ENCODE data around the gene DHCR7.

Gene DHCR7

DNA sequence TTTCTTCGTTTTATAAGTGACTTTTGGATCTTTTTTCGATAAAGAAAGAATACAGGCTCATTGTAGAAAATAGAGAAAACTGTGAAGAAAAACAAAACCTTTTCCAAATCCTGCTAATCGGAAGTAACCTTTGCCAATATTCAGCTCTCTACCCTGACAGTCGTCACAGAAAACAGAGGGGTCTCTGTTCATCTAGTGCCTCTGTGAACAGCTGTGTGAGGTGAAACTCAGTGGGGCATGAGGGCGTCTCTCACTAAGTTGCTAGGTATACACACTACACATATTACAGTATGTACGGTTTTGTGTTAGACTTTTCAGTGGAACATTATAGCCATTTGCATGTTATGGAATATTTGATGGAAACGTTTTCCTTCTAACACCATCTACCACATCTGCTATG lies 39.4 kb downstream of the DHCR7 start:
- no peak overlapping the region for H3K4me3 Mint-ChIP-seq

DNA sequence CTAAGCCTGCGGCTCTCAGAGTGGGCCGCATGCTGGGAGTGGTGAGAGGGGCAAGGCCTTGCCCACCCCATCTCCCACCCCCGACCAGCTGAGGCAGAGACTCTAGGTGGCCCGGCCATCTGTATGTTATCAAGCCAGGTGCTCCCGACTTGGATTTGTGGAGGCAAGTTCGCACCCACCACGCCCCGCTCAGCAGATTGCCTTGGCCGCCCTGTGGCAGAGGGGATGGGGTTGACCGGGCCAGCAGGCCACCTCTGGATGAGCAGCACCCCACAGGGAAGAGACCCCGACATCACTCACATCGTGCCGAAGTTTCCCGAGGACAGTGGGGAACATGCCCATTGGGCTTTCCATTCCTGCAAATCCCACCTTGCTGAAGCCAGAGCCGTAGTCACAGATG lies 40.8 kb downstream of the DHCR7 start:
- peaks cover 8 to 23% of the 10 kb centered on the region in 2 donors for H3K4me1 Mint-ChIP-seq
- H3K27me3 Mint-ChIP-seq, result peaks cover 10 to 20% of the 10 kb centered on the region in 2 donors
- ATAC-seq (replicated peaks), result no peak
- H3K9me3 Mint-ChIP-seq, result peaks cover 11 to 12% of the 10 kb centered on the region in 2 donors
- H3K36me3 Mint-ChIP-seq, result peaks cover 0 to 2% of the 10 kb centered on the region in 2 donors
- H3K27ac Mint-ChIP-seq, result no peak overlapping the region
- DNase-seq, result no peak
- H3K4me3 Mint-ChIP-seq, result no peak overlapping the region

More for the DNA sequence above, 39.4 kb downstream of the DHCR7 start:
- DNase-seq, result no peak
- H3K9me3 Mint-ChIP-seq, result peaks cover 9% of the 10 kb centered on the region in 2 donors
- no peak overlapping the region for H3K27ac Mint-ChIP-seq
- peaks cover 5 to 16% of the 10 kb centered on the region in 2 donors for H3K27me3 Mint-ChIP-seq
- H3K4me1 Mint-ChIP-seq, result peaks cover 7 to 23% of the 10 kb centered on the region in 2 donors
- no peak for ATAC-seq (replicated peaks)
- H3K36me3 Mint-ChIP-seq, result peaks cover 0 to 2% of the 10 kb centered on the region in 2 donors

DNA sequence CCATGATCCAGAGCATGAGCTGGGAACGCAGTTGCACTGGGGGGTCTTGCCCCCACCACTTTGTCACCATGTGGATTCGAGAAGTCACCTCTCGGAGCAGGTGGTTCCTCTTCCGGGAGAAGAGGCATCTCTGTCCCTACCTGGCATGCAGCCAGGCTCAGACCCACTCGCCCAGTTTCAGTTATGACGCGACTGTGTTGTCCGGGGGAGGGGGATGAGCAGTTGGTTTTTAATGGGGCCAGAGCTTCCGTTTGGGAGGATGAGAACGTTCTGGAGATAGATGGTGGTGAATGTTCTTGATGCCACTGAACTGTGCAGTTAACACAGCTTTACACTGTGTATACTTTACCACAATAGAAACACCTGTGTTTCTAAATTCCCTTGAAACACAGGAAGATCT lies 41.5 kb downstream of the DHCR7 start:
- DNase-seq, result no peak
- Mint-ChIP-seq H3K27ac (no peak overlapping the region), H3K9me3 (peaks cover 11 to 14% of the 10 kb centered on the region in 2 donors), H3K4me1 (peaks cover 8 to 23% of the 10 kb centered on the region in 2 donors), H3K27me3 (peaks cover 16 to 26% of the 10 kb centered on the region in 2 donors), H3K4me3 (no peak overlapping the region), H3K36me3 (peaks cover 0 to 2% of the 10 kb centered on the region in 2 donors)
- ATAC-seq (replicated peaks), result no peak

DNA sequence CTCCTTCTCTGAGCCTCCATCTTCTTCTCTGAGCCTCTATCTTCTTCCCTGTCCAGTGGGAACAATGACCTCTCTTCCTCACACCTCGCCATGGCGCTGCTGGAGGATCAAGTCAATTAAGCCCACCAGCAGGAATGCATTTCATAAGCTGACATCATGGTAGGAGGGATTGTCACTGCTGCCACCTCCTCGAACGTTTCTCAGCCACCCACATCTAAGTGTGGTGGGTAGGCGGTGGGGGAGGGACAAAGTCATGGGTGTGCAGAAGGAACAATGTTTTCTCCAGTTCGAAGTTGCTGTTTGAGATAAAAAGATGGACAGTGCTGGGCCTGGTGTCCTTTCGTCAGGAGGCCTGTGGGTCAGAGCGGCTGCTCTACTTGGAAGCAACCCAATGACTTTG lies 44.0 kb downstream of the DHCR7 start:
- Mint-ChIP-seq H3K4me3 (no peak overlapping the region), H3K36me3 (peaks cover 0 to 1% of the 10 kb centered on the region in 2 donors), H3K27ac (no peak overlapping the region), H3K4me1 (peaks cover 8 to 23% of the 10 kb centered on the region in 2 donors), H3K27me3 (peaks cover 18 to 25% of the 10 kb centered on the region in 2 donors), H3K9me3 (peaks cover 6 to 9% of the 10 kb centered on the region in 2 donors)
- no peak for DNase-seq
- ATAC-seq (replicated peaks), result no peak

DNA sequence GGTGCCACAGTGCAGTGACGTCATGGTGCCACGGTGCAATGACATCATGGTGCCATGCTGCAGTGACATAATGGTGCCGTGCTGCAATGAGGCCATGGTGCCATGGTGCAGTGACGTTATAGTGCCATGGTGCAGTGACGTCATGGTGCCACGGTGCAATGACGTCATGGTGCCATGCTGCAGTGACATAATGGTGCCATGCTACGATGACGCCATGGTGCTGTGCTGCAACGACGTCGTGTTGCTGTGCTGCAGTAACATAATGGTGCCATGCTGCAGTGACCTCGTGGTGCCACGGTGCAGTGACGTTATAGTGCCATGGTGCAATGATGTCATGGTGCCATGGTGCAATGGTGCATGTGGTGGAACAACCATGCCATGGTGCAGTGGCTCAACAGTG lies 45.3 kb downstream of the DHCR7 start:
- Mint-ChIP-seq H3K9me3 (peaks cover 6 to 9% of the 10 kb centered on the region in 2 donors), H3K4me1 (peaks cover 11 to 23% of the 10 kb centered on the region in 2 donors), H3K36me3 (peaks cover 0 to 1% of the 10 kb centered on the region in 2 donors), H3K27me3 (peaks cover 15 to 25% of the 10 kb centered on the region in 2 donors), H3K4me3 (no peak overlapping the region), H3K27ac (no peak overlapping the region)
- ATAC-seq (replicated peaks) (no peak), DNase-seq (no peak)

DNA sequence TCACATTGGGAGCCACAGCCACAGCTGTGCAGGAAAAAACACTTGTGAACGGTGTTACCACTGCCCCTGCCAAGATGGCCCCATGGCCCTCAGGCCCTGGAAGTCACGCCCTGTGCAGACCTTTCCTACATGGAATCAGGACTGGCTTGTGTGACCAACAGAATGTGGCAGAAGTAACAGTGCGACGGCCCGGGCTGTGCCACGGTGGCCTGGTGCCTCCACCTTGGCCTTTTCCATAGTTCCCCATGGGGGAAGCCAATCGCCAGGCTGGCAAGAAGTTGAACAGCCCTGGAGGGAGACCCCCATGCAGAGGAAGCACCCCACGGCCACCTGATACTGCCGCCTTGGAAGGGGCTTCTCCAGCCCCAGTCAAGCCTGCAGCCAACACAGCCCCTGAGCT lies 48.0 kb downstream of the DHCR7 start:
- H3K27ac Mint-ChIP-seq, result no peak overlapping the region
- peaks cover 6 to 9% of the 10 kb centered on the region in 2 donors for H3K9me3 Mint-ChIP-seq
- H3K4me1 Mint-ChIP-seq, result peaks cover 4 to 7% of the 10 kb centered on the region in 2 donors
- DNase-seq (no peak), ATAC-seq (replicated peaks) (no peak)
- H3K27me3 Mint-ChIP-seq, result peaks cover 15 to 25% of the 10 kb centered on the region in 2 donors
- H3K4me3 Mint-ChIP-seq, result no peak overlapping the region
- peaks cover 0 to 1% of the 10 kb centered on the region in 2 donors for H3K36me3 Mint-ChIP-seq

DNA sequence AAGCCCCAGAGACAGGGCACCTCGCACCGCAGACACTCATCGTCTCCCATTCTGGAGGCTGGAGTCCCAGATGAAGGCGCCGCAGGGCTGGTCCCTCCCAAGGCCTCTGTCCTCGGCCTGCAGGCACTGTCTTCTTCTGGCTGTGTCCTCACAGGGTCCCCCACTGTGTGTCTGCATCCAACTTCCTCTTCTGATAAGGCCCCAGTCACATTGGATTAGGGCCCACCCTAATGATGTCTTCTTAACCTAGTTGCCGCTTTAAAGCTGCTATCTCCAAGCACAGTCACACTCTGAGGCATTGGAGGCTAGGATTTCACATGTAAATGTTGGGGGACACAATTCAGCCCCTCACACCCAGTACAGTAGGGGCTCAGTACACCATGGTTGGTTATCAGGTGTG lies 48.9 kb downstream of the DHCR7 start:
- peaks cover 15 to 24% of the 10 kb centered on the region in 2 donors for H3K27me3 Mint-ChIP-seq
- ATAC-seq (replicated peaks) (no peak), DNase-seq (no peak)
- peaks cover 0 to 4% of the 10 kb centered on the region in 2 donors for H3K4me1 Mint-ChIP-seq
- H3K36me3 Mint-ChIP-seq, result peaks cover 0 to 1% of the 10 kb centered on the region in 2 donors
- H3K4me3 Mint-ChIP-seq, result no peak overlapping the region
- no peak overlapping the region for H3K27ac Mint-ChIP-seq
- H3K9me3 Mint-ChIP-seq, result peaks cover 6 to 9% of the 10 kb centered on the region in 2 donors

DNA sequence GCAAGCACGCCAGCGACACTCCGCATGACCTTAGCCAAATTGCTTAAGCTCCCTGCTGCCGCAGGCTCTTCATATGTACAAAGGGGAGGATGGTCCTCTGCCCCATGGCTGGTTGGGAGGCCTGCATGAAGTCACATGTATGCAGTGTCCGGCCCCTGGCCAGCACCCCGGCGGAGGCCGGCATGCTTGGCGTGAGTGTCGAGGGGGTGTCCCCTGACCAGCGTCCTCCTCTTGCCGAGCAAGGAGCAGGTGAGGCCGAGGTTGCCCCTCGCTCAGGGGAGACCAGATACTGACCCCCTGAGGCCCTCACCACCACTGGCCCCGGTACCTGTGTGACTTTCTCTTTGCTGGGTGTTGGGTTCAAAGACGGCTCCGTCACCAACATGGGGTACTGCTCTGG lies 50.2 kb downstream of the DHCR7 start:
- Mint-ChIP-seq H3K4me3 (no peak overlapping the region), H3K27me3 (peaks cover 8 to 18% of the 10 kb centered on the region in 2 donors), H3K36me3 (peaks cover 0 to 1% of the 10 kb centered on the region in 2 donors), H3K9me3 (peaks cover 3 to 8% of the 10 kb centered on the region in 2 donors), H3K4me1 (peaks cover 0 to 3% of the 10 kb centered on the region in 2 donors), H3K27ac (no peak overlapping the region)
- DNase-seq, result no peak
- ATAC-seq (replicated peaks), result no peak

DNA sequence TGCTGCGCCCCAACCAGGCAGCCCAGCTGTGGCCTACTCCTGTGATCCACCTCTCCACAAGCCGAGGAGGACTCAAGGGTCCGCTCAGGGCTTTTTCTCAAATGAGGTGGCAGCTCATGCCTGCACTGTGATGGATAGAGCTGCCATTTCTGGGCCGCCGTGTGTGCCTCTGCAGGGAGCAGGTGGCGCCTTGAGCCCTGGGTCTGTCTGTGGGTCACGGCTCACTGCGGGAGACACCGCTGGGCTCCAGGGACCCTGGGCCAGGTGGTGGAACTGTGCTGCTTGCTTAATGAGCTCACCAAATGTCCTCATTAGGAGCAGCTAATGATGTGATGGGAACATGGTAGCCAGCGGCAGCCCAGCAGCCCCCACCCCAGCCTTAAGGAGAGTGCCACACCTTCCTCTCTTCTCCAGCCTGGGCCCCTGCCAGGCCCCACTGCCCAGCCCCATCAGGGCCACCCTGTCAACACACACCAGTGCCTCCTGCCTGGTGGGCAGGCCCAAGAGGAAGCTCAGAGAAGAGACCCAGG lies 50.8 kb downstream of the DHCR7 start:
- peaks cover 0 to 1% of the 10 kb centered on the region in 2 donors for H3K36me3 Mint-ChIP-seq
- H3K27me3 Mint-ChIP-seq, result peaks cover 6 to 15% of the 10 kb centered on the region in 2 donors
- no peak for DNase-seq
- no peak for ATAC-seq (replicated peaks)
- peaks cover 0 to 3% of the 10 kb centered on the region in 2 donors for H3K4me1 Mint-ChIP-seq
- peaks cover 3 to 7% of the 10 kb centered on the region in 2 donors for H3K9me3 Mint-ChIP-seq
- no peak overlapping the region for H3K4me3 Mint-ChIP-seq
- no peak overlapping the region for H3K27ac Mint-ChIP-seq

DNA sequence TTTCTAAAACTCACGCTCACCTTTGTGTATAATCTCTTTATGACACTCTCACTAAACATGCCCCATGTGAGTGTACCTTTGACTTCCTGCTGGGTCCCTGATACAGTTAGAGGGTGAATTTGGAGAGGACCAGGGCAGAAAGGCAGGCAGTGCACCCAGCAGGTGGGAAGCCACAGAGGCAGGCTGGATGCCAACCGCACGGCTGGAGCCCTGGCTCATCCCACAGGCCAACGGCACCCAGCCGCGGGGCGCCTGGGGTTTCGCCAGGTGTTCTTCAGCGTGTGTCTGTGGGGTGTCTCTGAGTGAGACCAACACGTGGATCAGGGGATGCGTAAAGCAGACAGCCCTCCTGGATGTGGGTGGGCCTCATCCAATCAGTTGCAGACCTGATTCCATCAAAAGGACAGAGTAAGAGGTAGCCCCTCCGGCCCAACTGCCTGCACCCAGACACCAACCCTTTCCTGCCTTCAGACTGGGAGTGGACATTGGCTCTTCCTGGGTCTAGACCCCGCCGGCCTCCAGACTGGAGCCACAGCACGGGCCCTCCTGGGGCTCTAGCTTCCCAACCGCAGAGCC lies 51.6 kb downstream of the DHCR7 start:
- no peak overlapping the region for H3K4me3 Mint-ChIP-seq
- peaks cover 3 to 4% of the 10 kb centered on the region in 2 donors for H3K9me3 Mint-ChIP-seq
- ATAC-seq (replicated peaks), result no peak
- no peak for DNase-seq
- H3K27ac Mint-ChIP-seq, result no peak overlapping the region
- peaks cover 3 to 6% of the 10 kb centered on the region in 2 donors for H3K4me1 Mint-ChIP-seq
- peaks cover 0 to 13% of the 10 kb centered on the region in 2 donors for H3K27me3 Mint-ChIP-seq
- peaks cover 0 to 1% of the 10 kb centered on the region in 2 donors for H3K36me3 Mint-ChIP-seq

DNA sequence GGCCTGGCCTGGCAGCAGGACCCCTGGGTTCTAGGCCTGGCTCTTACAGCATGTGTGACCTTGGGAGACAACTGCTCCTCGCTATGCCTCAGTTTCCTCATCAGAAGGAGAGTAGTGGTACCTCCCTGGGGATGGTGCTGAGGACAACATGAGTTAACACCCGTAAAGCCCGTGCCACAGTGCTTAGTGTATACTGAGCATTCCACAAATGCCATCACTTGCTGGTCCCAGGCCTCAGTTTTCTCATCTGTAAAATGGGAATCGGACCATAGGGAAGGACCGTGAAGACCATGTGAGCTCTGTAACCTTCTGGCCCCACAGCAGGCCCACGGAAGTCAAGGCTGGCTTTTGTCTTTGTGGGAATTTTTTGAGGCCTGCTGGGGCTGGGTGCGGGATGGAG lies 52.4 kb downstream of the DHCR7 start:
- no peak for DNase-seq
- H3K9me3 Mint-ChIP-seq, result peaks cover 3 to 4% of the 10 kb centered on the region in 2 donors
- H3K36me3 Mint-ChIP-seq, result peaks cover 0 to 1% of the 10 kb centered on the region in 2 donors
- ATAC-seq (replicated peaks), result no peak
- H3K27ac Mint-ChIP-seq, result no peak overlapping the region
- peaks cover 5 to 13% of the 10 kb centered on the region in 2 donors for H3K4me1 Mint-ChIP-seq
- H3K4me3 Mint-ChIP-seq, result no peak overlapping the region
- H3K27me3 Mint-ChIP-seq, result peaks cover 0 to 11% of the 10 kb centered on the region in 2 donors

DNA sequence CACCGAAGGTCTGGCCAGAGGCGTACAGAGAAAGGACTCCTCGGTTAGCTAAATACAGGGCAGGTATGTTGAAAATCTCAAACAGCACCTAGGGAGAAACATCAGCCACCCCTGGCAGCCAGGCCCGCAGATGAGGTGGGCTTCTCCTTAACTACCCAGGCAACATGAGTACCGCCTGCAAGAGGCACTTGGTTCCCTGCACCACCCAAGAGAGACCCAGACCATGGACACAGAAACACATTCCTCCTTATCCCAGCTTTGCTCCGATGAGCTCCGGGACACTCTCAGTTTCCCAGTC lies 53.0 kb downstream of the DHCR7 start:
- Mint-ChIP-seq H3K4me3 (no peak overlapping the region), H3K27ac (no peak overlapping the region), H3K27me3 (peaks cover 0 to 11% of the 10 kb centered on the region in 2 donors), H3K4me1 (peaks cover 7 to 18% of the 10 kb centered on the region in 2 donors), H3K36me3 (peaks cover 0 to 1% of the 10 kb centered on the region in 2 donors), H3K9me3 (peaks cover 3 to 4% of the 10 kb centered on the region in 2 donors)
- DNase-seq (no peak), ATAC-seq (replicated peaks) (no peak)

DNA sequence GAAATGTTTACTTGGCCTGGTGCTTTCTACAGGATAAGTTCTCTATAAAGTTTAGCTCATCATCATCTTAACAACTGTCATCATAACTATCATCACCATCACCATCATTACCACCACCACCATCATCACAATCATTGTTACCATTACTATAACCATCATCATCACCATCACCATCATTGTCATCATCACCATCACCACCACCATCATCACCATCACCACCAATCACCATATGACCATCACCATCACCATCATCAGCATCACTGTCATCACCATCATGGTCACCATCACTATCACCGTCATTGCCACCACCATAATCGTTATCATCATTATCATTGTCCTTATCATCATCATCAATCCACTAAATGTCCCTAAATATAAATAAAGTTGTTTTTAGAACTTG lies 54.9 kb downstream of the DHCR7 start:
- H3K4me1 Mint-ChIP-seq, result peaks cover 11 to 28% of the 10 kb centered on the region in 2 donors

DNA sequence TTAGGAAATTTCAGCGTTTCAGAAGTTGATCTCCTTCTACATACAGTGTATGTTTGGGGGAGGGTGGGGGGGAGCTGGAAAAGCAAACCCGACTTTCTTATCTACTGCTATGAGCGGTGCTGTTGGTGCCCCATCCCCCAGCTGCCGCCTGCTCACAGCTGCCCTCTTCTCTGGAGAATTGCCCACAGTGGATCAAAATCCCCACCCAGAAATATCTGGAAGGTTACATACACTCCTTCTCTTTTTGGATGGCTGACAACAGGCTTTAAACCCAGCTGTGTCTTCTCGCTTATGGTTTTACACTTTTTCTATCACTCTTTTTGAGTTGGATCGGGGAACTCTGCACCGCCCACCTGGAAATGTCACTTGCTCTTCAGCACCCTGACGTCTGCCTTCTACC lies 56.4 kb downstream of the DHCR7 start:
- Mint-ChIP-seq H3K27me3 (peaks cover 20 to 27% of the 10 kb centered on the region in 2 donors), H3K4me3 (no peak overlapping the region), H3K4me1 (peaks cover 26 to 43% of the 10 kb centered on the region in 2 donors), H3K9me3 (peaks cover 10 to 15% of the 10 kb centered on the region in 2 donors), H3K36me3 (peaks cover 13 to 14% of the 10 kb centered on the region in 2 donors), H3K27ac (no peak overlapping the region)
- ATAC-seq (replicated peaks) (no peak), DNase-seq (no peak)

More for the DNA sequence above, 54.9 kb downstream of the DHCR7 start:
- H3K27me3 Mint-ChIP-seq, result peaks cover 9 to 15% of the 10 kb centered on the region in 2 donors
- peaks cover 4 to 5% of the 10 kb centered on the region in 2 donors for H3K36me3 Mint-ChIP-seq
- H3K27ac Mint-ChIP-seq, result no peak overlapping the region
- peaks cover 5 to 7% of the 10 kb centered on the region in 2 donors for H3K9me3 Mint-ChIP-seq
- no peak overlapping the region for H3K4me3 Mint-ChIP-seq
- DNase-seq (no peak), ATAC-seq (replicated peaks) (no peak)

DNA sequence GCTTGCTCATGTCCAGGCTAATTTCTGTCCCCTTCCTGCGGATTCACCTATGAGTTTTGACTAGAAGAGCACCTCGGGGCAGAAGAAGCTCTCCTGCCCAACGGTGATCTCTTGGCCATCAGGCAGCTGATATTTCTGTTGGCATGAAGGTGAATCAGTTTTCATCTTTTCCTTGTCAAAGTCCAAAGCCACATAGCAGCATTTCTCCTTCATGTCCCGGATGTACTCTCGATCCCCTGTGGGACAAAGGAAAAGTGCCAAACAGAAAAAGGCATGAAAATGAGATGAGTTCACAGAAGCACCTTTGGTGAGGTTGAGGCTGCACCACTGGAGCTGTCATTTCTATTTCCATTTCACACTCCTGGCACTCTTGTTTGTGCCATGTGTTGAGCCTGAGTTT lies 56.8 kb downstream of the DHCR7 start:
- Mint-ChIP-seq H3K4me3 (no peak overlapping the region), H3K4me1 (peaks cover 30 to 47% of the 10 kb centered on the region in 2 donors), H3K9me3 (peaks cover 10 to 15% of the 10 kb centered on the region in 2 donors), H3K36me3 (peaks cover 13 to 14% of the 10 kb centered on the region in 2 donors), H3K27ac (no peak overlapping the region), H3K27me3 (peaks cover 20 to 27% of the 10 kb centered on the region in 2 donors)
- DNase-seq, result no peak
- ATAC-seq (replicated peaks), result no peak

All from stimulated activated naive B cell treated with anti-CD40 and anti-IgM and Interleukin-4, amounts not matched to agents 10 μg/mL and 1 μg/mL and 100 μg/mL, for 72 hours (primary cell).